H1 (cell line): ENCODE data around the gene SURF2. TPM values are rescaled to one million over a fixed set of nuclear protein-coding genes. Genes with fewer than 3 reads are reported as not detected.

Experiments used
- CTCF ChIA-PET: fragments of 300-600 bp; sonication (Branson Sonifier 250); formaldehyde crosslinking; loops from one replicate; lab custom pipeline; 2021; ENCODE audit not compliant: partially characterized antibody; lab: Charles Lee
- POLR2A ChIA-PET: fragments of 300-600 bp; sonication (Branson Sonifier 250); formaldehyde crosslinking; loops from one replicate; lab custom pipeline; 2021; ENCODE audit warnings: inconsistent platforms; ENCODE audit not compliant: partially characterized antibody; lab: Charles Lee
- DNase-seq, 2 experiments: peaks; one replicate each; pipeline versions ENCODE4 v3.0.0 to v3.0.0-alpha.2; 2010 to 2022; ENCODE audit warnings: low spot score in 2 of 2, low read depth in 1 of 2, mixed read lengths in 1 of 2
- FAIRE-seq: peaks from 2 replicates; lab custom pipeline; 2011; peaks lifted over from hg19 to GRCh38; lab: Jason Lieb, UNC
- H2AFZ ChIP-seq: 2 replicates; pipeline ENCODE4 v1.8.1; 2012; ENCODE audit warnings: low read length, inconsistent platforms
- H2AK5ac ChIP-seq: 2 replicates; pipeline ENCODE4 v1.6.1; 2013; ENCODE audit warnings: low read depth, low read length
- H2BK120ac ChIP-seq: replicated peaks from 2 replicates; pipeline ENCODE3; 2013; ENCODE audit warnings: low read depth, low read length, inconsistent platforms
- H2BK12ac ChIP-seq: 2 replicates; pipeline ENCODE4 v1.6.1; 2013; ENCODE audit warnings: low read depth, low read length
- H2BK15ac ChIP-seq: 2 replicates; pipeline ENCODE4 v1.6.1; 2013; ENCODE audit warnings: low read length
- H2BK20ac ChIP-seq: 2 replicates; pipeline ENCODE4 v1.6.1; 2013; ENCODE audit warnings: low read length
- H2BK5ac ChIP-seq: 2 replicates; pipeline ENCODE4 v1.6.1; 2013; ENCODE audit warnings: low read depth, low read length
- H3K14ac ChIP-seq: 2 replicates; pipeline ENCODE4 v1.6.1; 2013; ENCODE audit warnings: inconsistent platforms; ENCODE audit not compliant: insufficient read length
- H3K18ac ChIP-seq: 2 replicates; pipeline ENCODE4 v1.6.1; 2013; ENCODE audit warnings: low read length; ENCODE audit errors: extremely low read depth
- H3K23ac ChIP-seq: 2 replicates; pipeline ENCODE4 v1.6.1; 2013; ENCODE audit warnings: inconsistent platforms; ENCODE audit not compliant: insufficient read length
- H3K23me2 ChIP-seq: 2 replicates; pipeline ENCODE4 v1.6.1; 2013; ENCODE audit warnings: low read depth, low read length
- H3K27ac ChIP-seq: 2 replicates; pipeline ENCODE4 v1.6.1; 2011; ENCODE audit warnings: low read depth, low read length, inconsistent platforms
- H3K27me3 ChIP-seq, 4 experiments: replicated peaks in 1 of 4; 1 replicate in 1 of 4; 2 replicates in 3 of 4; pipeline versions ENCODE4 v1.6.1 to v1.8.1; 2011 to 2013; ENCODE audit warnings: low read length in 3 of 4, mild to moderate bottlenecking in 3 of 4, inconsistent platforms in 2 of 4, mixed read lengths in 2 of 4, moderate library complexity in 1 of 4; ENCODE audit not compliant: control insufficient read depth in 3 of 4, insufficient read depth in 3 of 4; ENCODE audit errors: extremely low read depth in 1 of 4
- H3K36me3 ChIP-seq, 4 experiments: 2 replicates each; pipeline versions ENCODE4 v1.6.1 to v1.8.1; 2011 to 2013; ENCODE audit warnings: mild to moderate bottlenecking in 4 of 4, low read length in 3 of 4, moderate library complexity in 2 of 4, control low read depth in 1 of 4, inconsistent platforms in 1 of 4; ENCODE audit not compliant: insufficient read depth in 4 of 4, control insufficient read depth in 2 of 4
- H3K4ac ChIP-seq: replicated peaks from 2 replicates; pipeline ENCODE3; 2013; ENCODE audit warnings: low read length, low read depth, mixed read lengths, inconsistent platforms; ENCODE audit not compliant: insufficient read length
- H3K4me1 ChIP-seq, 4 experiments: replicated peaks in 1 of 4; 1 replicate in 1 of 4; 2 replicates in 3 of 4; pipeline versions ENCODE4 v1.6.1 to v1.8.1; 2011 to 2013; ENCODE audit warnings: low read length in 3 of 4, inconsistent platforms in 2 of 4, mixed read lengths in 1 of 4; ENCODE audit not compliant: insufficient read depth in 4 of 4, control insufficient read depth in 3 of 4
- H3K4me2 ChIP-seq, 2 experiments: 2 replicates each; pipeline versions ENCODE4 v1.6.1 to v1.8.1; 2011 to 2013; ENCODE audit warnings: low read depth in 2 of 2, low read length in 2 of 2, control low read depth in 1 of 2, inconsistent platforms in 1 of 2, mild to moderate bottlenecking in 1 of 2; ENCODE audit not compliant: insufficient read depth in 1 of 2
- H3K4me3 ChIP-seq, 4 experiments: fragments of 200-600, 300-600 bp in 1 of 4; sonication (generic), shearing (Covaris generic), sonication (Bioruptor Twin) in 1 of 4; 2 replicates each; pipeline versions ENCODE4 v1.5.1 to v1.8.1; 2011 to 2016; ENCODE audit warnings: low read length in 4 of 4, low read depth in 3 of 4, control low read depth in 2 of 4, inconsistent platforms in 2 of 4, mild to moderate bottlenecking in 2 of 4, mixed read lengths in 1 of 4, moderate library complexity in 1 of 4; ENCODE audit not compliant: insufficient read depth in 2 of 4; ENCODE audit errors: extremely low read depth in 1 of 4
- H3K56ac ChIP-seq: replicated peaks from 2 replicates; pipeline ENCODE3; 2013; ENCODE audit warnings: low read depth, mild to moderate bottlenecking, mixed read lengths, low read length, inconsistent platforms; ENCODE audit not compliant: insufficient read length
- H3K79me1 ChIP-seq: 2 replicates; pipeline ENCODE4 v1.6.1; 2013; ENCODE audit warnings: low read depth, low read length, control low read depth
- H3K79me2 ChIP-seq, 2 experiments: 2 replicates each; pipeline versions ENCODE4 v1.6.1 to v1.8.1; 2012 to 2013; ENCODE audit warnings: low read length in 2 of 2, mild to moderate bottlenecking in 2 of 2, inconsistent platforms in 1 of 2; ENCODE audit not compliant: insufficient read depth in 2 of 2, control insufficient read depth in 1 of 2
- H3K9ac ChIP-seq, 4 experiments: replicated peaks in 1 of 4; 1 replicate in 1 of 4; 2 replicates in 3 of 4; pipeline versions ENCODE4 v1.6.1 to v1.8.1; 2011 to 2013; ENCODE audit warnings: low read depth in 3 of 4, low read length in 3 of 4, control low read depth in 2 of 4, mild to moderate bottlenecking in 2 of 4, moderate library complexity in 2 of 4, inconsistent platforms in 1 of 4; ENCODE audit errors: extremely low read depth in 1 of 4
- H3K9me3 ChIP-seq, 2 experiments: 2 replicates each; pipeline versions ENCODE4 v1.6.1 to v1.8.1; 2012 to 2013; ENCODE audit warnings: mild to moderate bottlenecking in 2 of 2, moderate library complexity in 2 of 2, control low read depth in 1 of 2, inconsistent platforms in 1 of 2, low read depth in 1 of 2, low read length in 1 of 2, mixed read lengths in 1 of 2; ENCODE audit not compliant: insufficient read depth in 2 of 2
- H4K20me1 ChIP-seq, 2 experiments: replicated peaks in 1 of 2; 2 replicates each; pipeline versions ENCODE3 to v1.8.1; 2011 to 2013; ENCODE audit warnings: inconsistent platforms in 2 of 2, low read length in 2 of 2, mild to moderate bottlenecking in 1 of 2; ENCODE audit not compliant: insufficient read depth in 2 of 2, control insufficient read depth in 1 of 2
- H4K5ac ChIP-seq: 2 replicates; pipeline ENCODE4 v1.6.1; 2013; ENCODE audit warnings: low read length, low read depth, mixed read lengths, inconsistent platforms; ENCODE audit not compliant: insufficient read length
- H4K8ac ChIP-seq: 2 replicates; pipeline ENCODE4 v1.8.0; 2013; ENCODE audit warnings: mild to moderate bottlenecking, moderate library complexity, low read length, inconsistent platforms; ENCODE audit not compliant: insufficient read depth; ENCODE audit errors: extremely low read depth
- H4K91ac ChIP-seq: replicated peaks from 2 replicates; pipeline ENCODE3; 2013; ENCODE audit warnings: low read length, mixed read lengths, inconsistent platforms; ENCODE audit not compliant: insufficient read length
- BCL11A ChIP-seq, 2 experiments: IDR thresholded peaks; one replicate each; pipeline ENCODE4 v1.6.1; 2011; ENCODE audit warnings: low read depth in 2 of 2, low read length in 2 of 2, mild to moderate bottlenecking in 2 of 2
- HDAC6 ChIP-seq: IDR thresholded peaks from one replicate; pipeline ENCODE4 v1.7.1; 2012; ENCODE audit warnings: low read depth, mild to moderate bottlenecking, inconsistent platforms, low read length, moderate library complexity
- NANOG ChIP-seq: IDR thresholded peaks from 2 replicates; pipeline ENCODE4 v1.6.1; 2011; ENCODE audit warnings: low read length, low read depth, mild to moderate bottlenecking, inconsistent platforms; ENCODE audit not compliant: insufficient read depth, poor library complexity, severe bottlenecking
- RBBP5 ChIP-seq: IDR thresholded peaks from 2 replicates; pipeline ENCODE4 v1.7.1; 2012; ENCODE audit warnings: low read depth, mild to moderate bottlenecking, inconsistent platforms, low read length, moderate library complexity, borderline replicate concordance
- SIRT6 ChIP-seq: IDR thresholded peaks from one replicate; pipeline ENCODE4 v1.7.1; 2012; ENCODE audit warnings: low read length, inconsistent platforms
- TCF12 ChIP-seq: IDR thresholded peaks from 2 replicates; pipeline ENCODE4 v1.6.1; 2011; ENCODE audit warnings: low read depth, mild to moderate bottlenecking, low read length
- WGBS, 2 experiments: shearing (Covaris generic) in 1 of 2; methylation state at CpG; one replicate each; pipeline versions ENCODE4 v1.1.6 to v1.1.7; 2013 to 2015; ENCODE audit warnings: low lambda C conversion rate in 2 of 2, mixed read lengths in 2 of 2, inconsistent platforms in 1 of 2, low coverage in 1 of 2, missing lambda C conversion rate in 1 of 2; ENCODE audit not compliant: insufficient replicate concordance in 2 of 2, insufficient coverage in 1 of 2, insufficient read length in 1 of 2; ENCODE audit errors: extremely low coverage in 1 of 2, missing lambda C conversion rate in 1 of 2; 5-methylcytosine and 5-hydroxymethylcytosine counted together
- polyA plus RNA-seq, 7 experiments: library from polyadenylated mRNA; depleted of rRNA in 3 of 7; stranded (reverse) in 5 of 7; unstranded in 2 of 7; fragments of >200 nt in 5 of 7; fragments of 200-250 nt in 2 of 7; gene quantifications; 1 replicate in 5 of 7; 2 replicates in 1 of 7; 4 replicates in 1 of 7; pipeline versions ENCODE4 v1.2.1 to v1.2.3, GENCODE V29; 2011 to 2013; ENCODE audit warnings: missing spikeins in 2 of 7, mixed read lengths in 2 of 7
- total RNA-seq: library from RNA; stranded (reverse); fragmentation: NEBNext Ultra II Directional; extraction: Animal tissue kit (Norgen Biotek cat#: 25700); gene quantifications from 2 replicates; pipeline ENCODE4 v1.2.1, GENCODE V29; 2021

SURF2 gene
- total and polyA plus RNA-seq, 2 of the 8 experiments (the other 6 are each of a cell fraction or from before 2014, with no cell fraction given) = 36.6 to 37.7 TPM

- Histone ChIP-seq H2BK20ac (no peak overlapping the region), H2AFZ (no peak overlapping the region), H3K23ac (no peak overlapping the region), H4K20me1 (peaks cover 44 to 69% of the 10 kb centered on the region in 2 experiments), H3K9me3 (no peaks in the 10 kb centered on the region), H3K4me2 (no peak overlapping the region), H3K23me2 (peaks cover 2% of the 10 kb centered on the region; the same call in 1 of the 2 replicates), H3K4me1 (no peaks in the 10 kb centered on the region; a peak in 1 of 7 replicates), H4K91ac (no peak overlapping the region), H3K18ac (no peak overlapping the region), H2AK5ac (no peak overlapping the region), H2BK5ac (no peak overlapping the region), H2BK12ac (no peak overlapping the region), H3K9ac (no peak overlapping the region), H3K27me3 (no peaks in the 10 kb centered on the region), H3K36me3 (peaks cover 5 to 30% (median 26%) of the 10 kb centered on the region in 4 experiments; a peak in 6 of 8 replicates), H3K27ac (no peak overlapping the region), H3K79me2 (peaks cover 23 to 85% of the 10 kb centered on the region in 2 experiments), H3K4me3 (no peak overlapping the region), H2BK15ac (no peak overlapping the region), H4K8ac (no peak overlapping the region), H3K79me1 (peaks cover 38% of the 10 kb centered on the region), H2BK120ac (no peak overlapping the region), H3K14ac (no peak overlapping the region), H4K5ac (no peak overlapping the region), H3K56ac (no peak overlapping the region), H3K4ac (no peak overlapping the region)
- ChIA-PET POLR2A (interaction anchor here (19.9 kb wide), 1 partner anchor 17 kb away, joined by 461 read pairs; the partner anchor contains the start of genes MED22, RPL7A, SURF1 and SURF2), CTCF (interaction anchor here (0.7 to 10.1 kb wide), 4 partner anchors 13 to 226 kb away, joined by 3 to 90 read pairs (median 4); partner anchors contain the start of genes SURF1 and SURF2)
- WGBS, 2 experiments = 98% methylated on average over 7 of the region's 7 CpGs; no CpG with 5 or more reads in 1 of the 2 experiments
- no peak for FAIRE-seq
- DNase-seq = no peak
- TF ChIP-seq TCF12 (no peak), RBBP5 (no peak), NANOG (no peak), HDAC6 (no peak), SIRT6 (no peak), BCL11A (IDR thresholded peaks at IDR 0.05; ENCODE audit: low read depth in 2 of 2, low read length in 2 of 2) (no peak)
These were observed 13.6 kb downstream of the SURF2 start for GRCh38 chr9:133369933-133370332.
